Mesodermal cell (in vitro differentiated cells): ENCODE results near the gene GTF2E1.

Experiments
- H3K27ac ChIP-seq: 2 replicates; pipeline ENCODE4 v1.7.0; 2013; ENCODE audit warnings: mild to moderate bottlenecking, low read depth, low read length, moderate library complexity; ENCODE audit not compliant: severe bottlenecking
- H3K36me3 ChIP-seq: 2 replicates; pipeline ENCODE4 v1.7.1; 2013; ENCODE audit warnings: mild to moderate bottlenecking, low read length, moderate library complexity; ENCODE audit not compliant: control insufficient read depth, insufficient read depth
- H3K4me1 ChIP-seq: one replicate; pipeline ENCODE4 v1.7.1; 2013; ENCODE audit warnings: mild to moderate bottlenecking, low read length; ENCODE audit not compliant: insufficient read depth, control insufficient read depth, poor library complexity, severe bottlenecking
- H3K4me3 ChIP-seq: 2 replicates; pipeline ENCODE4 v1.7.0; 2013; ENCODE audit warnings: low read length, control low read depth, mild to moderate bottlenecking; ENCODE audit not compliant: insufficient read depth, poor library complexity, severe bottlenecking; ENCODE audit errors: extremely low read depth
- H3K9me3 ChIP-seq: 2 replicates; pipeline ENCODE4 v1.7.1; 2013; ENCODE audit warnings: mild to moderate bottlenecking, low read length, moderate library complexity; ENCODE audit not compliant: control insufficient read depth
- WGBS, 2 experiments: methylation state at CpG; one replicate each; pipeline ENCODE4 v1.1.5; 2013; ENCODE audit warnings: missing lambda C conversion rate in 2 of 2; ENCODE audit not compliant: insufficient coverage in 2 of 2; 5-methylcytosine and 5-hydroxymethylcytosine counted together

Gene GTF2E1

GRCh38 chr3:120831066-120831465, 88.5 kb downstream of the GTF2E1 start:
- Histone ChIP-seq H3K9me3 (no peaks in the 10 kb centered on the region), H3K27ac (no peak overlapping the region), H3K4me3 (no peak overlapping the region), H3K4me1 (peaks cover 6% of the 10 kb centered on the region), H3K36me3 (no peaks in the 10 kb centered on the region)
- 86 to 94% methylated on average over 3 to 4 of the region's 4 CpGs for WGBS, 2 experiments
